ENCODE data around the gene LRMDA.

- TF ChIP-seq CTCF (IDR thresholded peaks at IDR 0.05; ENCODE audit: insufficient read depth, low read length, poor library complexity, severe bottlenecking) (no peak), EZH2phosphoT487 (conservative IDR thresholded peaks at IDR 0.05; ENCODE audit: low read length) (no peak)
Measured at GRCh38 chr10:75588031-75588430, 156.6 kb downstream of the LRMDA start.

All from SU-DHL-6 (cell line).